NCI-H524 treated with DMSO at 0.1 percent for 48 hours (cell line): Measurements from ENCODE around the gene CACNB1.
A peak's percentile ranks its signal among the peaks of the same experiment; 100 is the strongest.

Source experiments
- DNase-seq: peaks from one replicate; lab custom pipeline; 2025; lab: John Stamatoyannopoulos, UW

The CACNB1 gene

DNA sequence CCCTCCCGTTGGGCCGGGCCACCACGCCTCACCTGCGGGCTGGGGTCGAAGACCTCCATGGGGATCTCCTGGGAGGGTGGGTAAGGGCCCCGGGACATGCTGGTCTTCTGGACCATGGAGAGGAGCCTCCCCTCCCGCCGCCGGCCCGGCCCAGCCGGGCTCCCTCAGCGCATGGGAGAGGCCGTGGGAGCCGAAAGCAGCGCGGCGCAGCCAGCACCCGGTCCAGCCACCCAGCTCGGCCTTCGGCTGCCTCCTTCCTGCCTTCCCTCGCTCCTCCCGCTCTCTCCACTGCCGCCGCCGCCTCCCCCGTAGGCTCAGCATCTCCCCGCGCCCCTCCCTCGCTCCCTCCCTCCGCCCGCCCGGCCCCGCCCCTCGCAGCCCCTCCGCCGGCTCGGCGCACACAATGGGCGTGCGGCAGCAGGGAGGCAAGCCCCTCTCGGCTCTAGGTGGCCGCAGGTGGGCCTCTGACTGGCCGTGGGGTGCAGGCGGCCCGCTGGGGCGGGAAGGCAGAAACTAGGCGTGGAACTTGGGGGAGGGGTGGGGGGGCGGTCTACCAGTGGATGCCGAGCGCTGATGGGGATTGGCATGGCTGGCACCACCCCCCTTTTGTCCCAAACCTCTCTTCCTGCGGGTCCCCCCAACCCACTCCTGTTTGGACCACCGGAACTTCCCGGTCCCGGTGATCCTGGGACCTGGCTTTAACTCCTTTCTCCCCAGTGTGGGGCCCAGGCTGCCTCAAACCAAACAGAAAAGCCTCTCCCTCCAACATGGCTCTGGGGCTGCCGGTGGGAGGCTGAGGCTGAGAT is at the start of gene CACNB1:
Gene CACNB1 (minus strand): TSS at position 290 of the 806 bp plus-strand sequence. CDS start 174 bp downstream, at position 116.
- DNase-seq, result peak; percentile 18

- DNase-seq, result no peak
Measured at GRCh38 chr17:39246274-39246673, 48.8 kb upstream of the CACNB1 start.

DNA sequence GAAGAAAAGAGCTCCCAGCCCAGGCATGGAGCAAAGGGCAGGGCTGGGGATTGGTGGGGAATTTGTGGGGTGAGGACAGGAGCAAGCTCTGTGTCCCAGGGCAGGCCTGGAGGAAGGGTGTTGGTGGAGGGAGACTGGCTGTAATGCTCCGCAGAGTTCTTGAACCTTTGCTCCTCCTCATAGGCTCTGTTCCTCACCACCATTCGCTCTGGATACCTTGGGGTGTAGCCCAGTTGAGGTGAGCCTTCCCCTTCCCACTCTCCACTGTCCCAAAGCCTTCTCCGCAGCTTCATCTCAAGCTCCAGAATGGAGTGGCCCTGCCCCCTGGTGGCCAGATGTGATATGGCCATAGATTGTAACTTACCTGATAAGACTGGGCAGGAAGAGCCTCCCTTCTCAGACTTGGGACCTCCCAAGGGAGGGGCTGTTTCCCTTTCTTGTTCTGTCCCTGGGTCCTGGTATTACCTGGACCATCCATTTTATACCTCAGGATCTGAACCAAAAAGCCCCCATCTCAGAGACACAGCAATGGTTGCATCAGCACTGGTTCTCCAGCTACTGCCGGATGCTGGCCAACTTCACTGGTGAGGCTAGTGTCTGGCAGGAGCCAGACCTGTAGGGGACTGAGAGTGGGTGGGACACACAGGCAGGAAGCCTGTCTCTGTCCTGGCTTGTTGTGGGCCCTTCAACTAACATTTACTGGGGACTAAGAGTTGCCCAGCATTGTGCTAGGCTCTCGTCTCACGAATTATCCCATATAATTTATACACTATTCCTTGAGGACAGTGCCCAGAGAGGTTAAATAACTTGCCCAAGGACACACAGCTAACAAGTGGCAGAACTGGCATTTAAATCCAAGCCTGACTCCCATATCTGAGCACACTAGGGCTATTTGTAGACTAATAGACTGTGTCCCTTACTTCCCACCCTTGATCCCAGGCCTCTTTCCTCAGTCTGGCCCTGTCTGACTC is 47.4 kb upstream of the CACNB1 start:
- peak; percentile 47 for DNase-seq

- DNase-seq, result no peak
Measured at GRCh38 chr17:39244016-39244599, 46.6 kb upstream of the CACNB1 start.

DNA sequence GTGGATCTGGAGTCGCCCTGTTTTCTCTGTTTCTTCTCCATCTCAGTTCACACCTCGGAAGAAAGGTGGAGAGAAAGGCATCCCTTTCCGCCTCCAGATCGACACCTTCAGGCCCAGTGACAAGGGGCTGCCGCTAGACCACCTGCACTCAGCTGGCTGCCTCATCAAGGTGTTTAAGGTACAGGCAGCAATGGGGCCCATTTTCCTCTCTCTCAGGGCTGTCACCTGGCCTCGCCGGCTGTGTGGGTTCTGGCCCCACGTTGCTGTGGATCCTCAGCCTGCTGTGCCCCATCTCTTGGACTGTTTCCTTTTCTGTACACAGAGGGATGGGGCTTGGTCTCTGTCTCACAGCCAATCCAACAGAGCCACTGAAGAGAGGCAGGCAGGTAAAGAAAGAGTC is 45.7 kb upstream of the CACNB1 start:
- DNase-seq, result no peak

DNA sequence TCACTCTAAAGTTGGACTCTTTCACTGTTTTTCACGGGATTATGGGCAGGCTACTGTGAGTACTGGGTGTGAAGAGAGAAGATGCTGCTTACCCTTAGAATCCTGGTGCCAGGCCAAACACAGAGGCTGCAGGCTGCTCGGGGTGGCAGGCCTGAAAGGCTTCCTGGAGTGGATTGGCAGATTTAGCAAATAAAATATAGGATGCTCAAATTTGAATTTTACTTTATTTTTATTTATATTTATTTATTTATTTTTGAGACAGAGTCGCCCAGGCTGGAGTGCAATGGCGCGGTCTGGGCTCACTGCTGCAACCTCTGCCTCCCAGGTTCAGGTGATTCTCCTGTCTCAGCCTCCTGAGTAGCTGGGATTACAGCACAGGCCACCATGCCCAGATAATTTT is 43.2 kb upstream of the CACNB1 start:
- DNase-seq, result no peak

GRCh38 chr17:39239640-39240314 is 42.3 kb upstream of the CACNB1 start:
- peak; percentile 9 for DNase-seq

- DNase-seq, result no peak
Measured at GRCh38 chr17:39238311-39238972, 41.0 kb upstream of the CACNB1 start.

DNA sequence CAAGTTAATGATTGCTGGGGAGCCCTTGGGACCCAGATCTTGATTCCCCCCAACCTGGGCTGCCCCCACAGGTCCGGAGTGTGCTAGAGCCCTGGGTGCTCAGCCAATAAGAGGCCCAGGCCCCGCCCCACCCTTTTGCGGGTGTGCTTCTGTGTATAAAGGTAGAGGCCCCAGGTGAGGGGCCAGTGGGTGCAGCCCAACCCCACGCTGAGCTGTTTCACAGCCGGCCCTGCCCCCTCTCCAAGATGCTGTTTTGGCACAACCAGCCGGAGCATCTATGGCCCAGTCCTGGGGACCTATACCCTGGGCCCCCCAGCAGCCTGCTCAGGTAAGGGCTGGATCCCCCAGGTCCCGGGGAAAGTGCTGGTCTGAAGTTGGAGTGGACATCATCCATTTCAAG is 40.1 kb upstream of the CACNB1 start:
- DNase-seq, result no peak

GRCh38 chr17:39236981-39237441 is 39.5 kb upstream of the CACNB1 start:
- no peak for DNase-seq

GRCh38 chr17:39236450-39236927 is 39.0 kb upstream of the CACNB1 start:
- no peak for DNase-seq

DNA sequence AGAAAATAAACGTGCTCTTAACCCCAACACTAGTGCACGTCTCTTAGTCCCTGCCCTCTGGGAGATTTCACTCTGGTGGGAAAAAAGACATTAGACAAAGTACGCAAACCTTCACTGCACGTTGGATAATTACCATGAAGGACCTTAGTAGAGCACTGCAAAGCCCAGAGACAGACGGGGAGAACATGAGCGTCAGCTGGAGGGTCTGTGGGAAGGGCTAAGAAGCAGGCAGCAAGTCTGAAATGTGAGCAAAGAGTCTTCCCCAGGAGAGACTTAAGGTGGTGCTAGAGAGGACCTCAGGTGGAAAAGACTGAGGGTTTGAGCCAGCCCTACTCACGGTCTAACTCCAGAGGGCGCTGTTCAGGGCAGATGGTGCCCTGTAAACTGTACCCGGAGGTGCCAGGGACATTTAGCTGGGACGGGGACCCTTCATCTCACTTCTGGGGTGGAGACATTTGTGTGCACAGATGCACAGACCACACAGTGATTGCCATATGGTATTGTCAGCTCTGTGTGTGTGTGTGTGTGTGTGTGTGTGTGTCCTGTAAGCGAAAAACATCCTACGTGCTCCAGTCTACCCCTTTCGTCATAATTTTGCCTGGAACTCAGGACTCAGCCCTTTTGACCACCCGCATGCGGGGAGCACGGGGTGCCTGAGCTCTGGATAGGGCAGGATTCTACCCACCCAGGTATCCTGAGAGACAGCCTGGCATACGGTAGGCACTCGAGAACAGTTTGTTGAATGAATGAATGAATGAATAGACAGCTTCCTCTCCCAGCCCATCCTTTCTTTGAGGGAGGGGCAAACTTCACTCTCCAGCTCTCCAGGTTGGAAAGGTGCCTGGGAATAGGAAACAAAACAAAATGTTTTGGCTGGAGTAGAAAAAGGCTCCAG is 38.3 kb upstream of the CACNB1 start:
- peak; percentile 85 for DNase-seq

DNA sequence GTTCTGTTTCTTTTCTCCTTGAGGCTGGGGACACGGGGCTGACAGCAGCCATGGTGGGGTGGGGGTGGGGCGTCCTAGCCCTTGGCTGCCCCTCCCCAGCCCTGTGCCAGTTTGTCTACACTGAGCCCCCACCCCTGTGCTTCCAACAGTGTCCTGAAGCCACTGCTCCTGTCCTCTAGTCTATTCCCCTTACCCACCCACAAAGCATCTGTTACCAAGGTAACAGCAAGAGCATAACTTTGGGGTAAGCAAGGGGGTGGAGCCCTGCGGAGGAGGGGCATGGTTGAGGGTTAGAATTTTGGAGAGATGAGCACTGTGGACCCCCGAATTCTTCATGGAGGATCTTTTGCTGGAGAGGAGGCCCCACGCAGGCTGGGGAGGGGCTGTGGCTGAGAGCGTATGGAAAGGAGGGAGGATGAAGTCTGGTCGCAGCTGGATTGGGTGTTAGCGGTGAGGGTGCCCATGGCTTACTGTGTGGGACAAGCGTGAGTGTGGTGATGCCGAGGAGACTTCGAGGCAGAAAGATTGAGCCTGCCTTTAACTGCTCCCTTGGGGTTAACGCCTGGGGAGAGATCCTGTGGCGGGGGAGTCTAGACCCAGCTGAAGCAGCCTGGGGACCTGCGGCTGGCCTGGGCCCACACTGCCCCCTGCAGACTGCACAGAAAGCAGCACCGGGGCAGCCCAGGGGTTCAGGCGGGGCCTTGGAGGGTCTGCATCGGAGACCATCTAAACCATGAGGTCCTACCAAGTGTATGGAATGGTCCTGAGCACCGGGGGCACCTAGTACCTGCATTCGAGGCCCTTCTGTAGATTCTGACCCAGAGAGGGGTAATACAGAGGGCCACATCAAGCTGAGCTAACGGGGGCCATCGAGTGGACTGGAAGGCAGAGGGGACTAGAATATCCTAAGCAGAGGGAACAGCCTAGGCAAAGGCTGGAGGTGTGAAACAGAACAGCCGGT is 34.4 kb upstream of the CACNB1 start:
- peak; percentile 49 for DNase-seq

DNA sequence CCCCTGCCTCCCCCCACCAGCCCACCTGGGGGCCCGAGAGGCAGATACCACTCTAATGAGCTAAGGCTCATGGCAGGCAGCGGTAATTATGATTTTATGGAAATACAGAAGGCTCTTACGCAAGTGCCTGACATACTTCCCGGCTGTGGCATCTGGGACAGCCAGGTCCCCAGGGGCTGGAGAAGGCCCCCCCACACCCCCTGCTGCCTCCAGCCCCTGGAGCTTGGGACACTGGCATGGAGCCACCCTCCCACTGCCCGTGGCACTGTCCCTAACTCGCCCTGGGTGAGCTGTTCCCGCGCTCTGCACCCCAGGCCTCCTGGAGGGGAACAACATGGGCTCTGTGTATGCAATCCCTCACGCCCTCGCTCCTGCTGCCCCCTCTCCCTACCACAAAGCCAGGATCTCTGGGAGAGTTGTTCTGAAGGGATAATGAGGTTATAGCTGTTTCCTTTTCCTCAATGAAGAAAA is 33.7 kb upstream of the CACNB1 start:
- DNase-seq, result no peak

GRCh38 chr17:39230361-39230760 is 32.9 kb upstream of the CACNB1 start:
- DNase-seq, result no peak

DNA sequence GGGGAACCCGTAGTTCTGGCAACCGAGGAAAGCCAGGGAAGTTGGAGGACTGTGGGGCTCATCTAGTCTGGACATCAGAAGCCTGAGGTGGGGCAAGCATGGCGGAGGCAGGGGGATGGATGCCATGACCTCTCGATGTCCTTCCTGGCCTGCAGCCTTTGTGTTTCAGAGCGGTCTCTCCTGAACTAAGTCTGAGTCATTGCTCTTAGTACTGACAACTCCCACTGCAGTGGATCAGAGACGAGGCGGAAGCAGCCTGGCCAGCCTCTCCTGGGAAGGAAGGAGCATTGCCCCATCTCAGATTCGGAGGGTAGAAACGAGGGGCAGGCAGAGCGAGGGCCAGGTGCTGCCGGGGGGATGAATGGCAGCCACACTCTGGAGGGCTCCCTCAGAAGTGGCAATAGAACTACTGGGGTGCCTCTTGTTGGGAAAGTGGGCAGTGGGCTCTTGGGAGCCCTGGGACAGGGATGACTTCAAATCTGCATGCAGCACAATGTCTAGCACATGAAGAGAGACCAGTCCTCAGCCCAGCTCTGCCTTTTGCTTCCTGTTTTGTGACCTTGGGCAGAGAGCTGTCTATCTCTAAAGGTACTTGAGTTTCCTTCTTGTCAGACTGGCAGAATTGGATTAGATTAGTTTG is 31.9 kb upstream of the CACNB1 start:
- no peak for DNase-seq

DNA sequence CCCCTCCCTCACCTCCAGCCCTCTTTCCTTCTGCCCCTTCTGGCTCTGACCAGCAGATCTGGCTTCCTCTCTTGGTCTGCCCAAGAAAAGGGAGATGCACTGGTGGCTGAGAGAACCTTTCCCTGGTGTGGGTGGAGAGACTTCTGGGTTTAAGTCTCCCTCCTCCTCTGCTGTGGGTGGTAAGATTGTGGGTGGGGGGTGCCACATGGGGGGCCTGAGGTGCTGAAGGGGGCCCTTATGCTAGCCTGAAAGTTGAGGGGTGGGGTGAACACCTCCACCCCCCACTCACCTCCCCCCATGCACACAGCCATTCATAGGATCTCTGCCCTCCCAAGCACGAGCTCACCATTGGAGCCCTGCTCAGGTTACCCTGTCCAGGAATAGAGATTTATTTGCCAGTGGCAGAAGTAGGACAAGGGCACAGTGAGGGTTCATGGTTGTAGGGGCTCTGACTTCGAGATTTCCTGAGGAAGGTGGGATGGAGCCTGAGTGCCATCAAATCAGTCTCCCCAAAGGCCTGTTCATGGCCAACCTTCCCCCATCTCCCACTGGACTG is 30.0 kb upstream of the CACNB1 start:
- DNase-seq, result no peak
